ENCODE results near the gene ELFN2. TPM values are rescaled to one million over a fixed set of nuclear protein-coding genes. Genes with fewer than 3 reads are reported as not detected.

The ELFN2 gene
- total RNA-seq, 4 donors from 2014 or later = 0.10 to 0.59 (median 0.31) TPM

GRCh38 chr22:37454857-37455686, 27.8 kb upstream of the ELFN2 start:
- TF ChIP-seq POLR2A (IDR thresholded peaks at IDR 0.05) = no peak
- no peak for TF ChIP-seq POLR2AphosphoS5 (IDR thresholded peaks at IDR 0.05)
- TF ChIP-seq EP300 (IDR thresholded peaks at IDR 0.05) = no peak
- 51% methylated on average over 20 of the region's 21 CpGs for WGBS
- H3K27me3 ChIP-seq = peaks cover 58% of the 10 kb centered on the region

GRCh38 chr22:37453696-37454095, 26.4 kb upstream of the ELFN2 start:
- TF ChIP-seq EP300 (IDR thresholded peaks at IDR 0.05) = no peak
- no peak for TF ChIP-seq POLR2AphosphoS5 (IDR thresholded peaks at IDR 0.05)
- no peak for TF ChIP-seq POLR2A (IDR thresholded peaks at IDR 0.05)
- TF ChIP-seq CTCF (IDR thresholded peaks at IDR 0.05) = no peak
- 86% methylated on average over 4 of the region's 7 CpGs for WGBS
- Histone ChIP-seq H3K4me1 (peaks cover 1% of the 10 kb centered on the region), H3K27me3 (peaks cover 67% of the 10 kb centered on the region), H3K27ac (no peak overlapping the region), H3K9me3 (no peaks in the 10 kb centered on the region), H3K36me3 (no peaks in the 10 kb centered on the region), H3K4me3 (no peak overlapping the region)
- no peak for DNase-seq (ENCODE audit: low spot score in 2 of 2)

More at GRCh38 chr22:37454857-37455686, 27.8 kb upstream of the ELFN2 start:
- Histone ChIP-seq H3K9me3 (no peaks in the 10 kb centered on the region), H3K4me1 (no peaks in the 10 kb centered on the region), H3K4me3 (no peak overlapping the region), H3K36me3 (no peaks in the 10 kb centered on the region), H3K27ac (no peak overlapping the region)
- DNase-seq (ENCODE audit: low spot score in 2 of 2) = no peak

GRCh38 chr22:37451218-37451617, 23.9 kb upstream of the ELFN2 start:
- no peak for TF ChIP-seq POLR2A (IDR thresholded peaks at IDR 0.05)
- no peak for TF ChIP-seq POLR2AphosphoS5 (IDR thresholded peaks at IDR 0.05)
- no peak for TF ChIP-seq CTCF (IDR thresholded peaks at IDR 0.05)
- no peak for TF ChIP-seq EP300 (IDR thresholded peaks at IDR 0.05)
- Histone ChIP-seq H3K36me3 (no peaks in the 10 kb centered on the region), H3K9me3 (no peaks in the 10 kb centered on the region), H3K4me3 (no peak overlapping the region), H3K27me3 (peaks cover 73% of the 10 kb centered on the region), H3K4me1 (peaks cover 5% of the 10 kb centered on the region), H3K27ac (no peak overlapping the region)
- WGBS = 46% methylated on average over 1 of the region's 1 CpG
- DNase-seq (ENCODE audit: low spot score in 2 of 2) = no peak

- Histone ChIP-seq H3K4me3 (no peak overlapping the region), H3K36me3 (no peaks in the 10 kb centered on the region), H3K9me3 (no peaks in the 10 kb centered on the region), H3K27ac (no peak overlapping the region), H3K4me1 (peaks cover 5% of the 10 kb centered on the region), H3K27me3 (peaks cover 72% of the 10 kb centered on the region)
- 26% methylated on average over 11 of the region's 15 CpGs for WGBS
- TF ChIP-seq CTCF (IDR thresholded peaks at IDR 0.05) (no peak), EP300 (IDR thresholded peaks at IDR 0.05) (no peak), POLR2AphosphoS5 (IDR thresholded peaks at IDR 0.05) (no peak), POLR2A (IDR thresholded peaks at IDR 0.05) (no peak)
- no peak for DNase-seq (ENCODE audit: low spot score in 2 of 2)
Measured at GRCh38 chr22:37449331-37450001, 22.2 kb upstream of the ELFN2 start.

- TF ChIP-seq EP300 (IDR thresholded peaks at IDR 0.05) = no peak
- TF ChIP-seq POLR2AphosphoS5 (IDR thresholded peaks at IDR 0.05) = no peak
- TF ChIP-seq POLR2A (IDR thresholded peaks at IDR 0.05) = no peak
- no peak for TF ChIP-seq CTCF (IDR thresholded peaks at IDR 0.05)
- Histone ChIP-seq H3K4me3 (no peak overlapping the region), H3K9me3 (no peaks in the 10 kb centered on the region), H3K4me1 (peaks cover 5% of the 10 kb centered on the region), H3K36me3 (no peaks in the 10 kb centered on the region), H3K27ac (no peak overlapping the region), H3K27me3 (peaks cover 70% of the 10 kb centered on the region)
- WGBS = 46% methylated on average over 11 of the region's 18 CpGs
- DNase-seq (ENCODE audit: low spot score in 2 of 2) = no peak
Measured at GRCh38 chr22:37448516-37449127, 21.3 kb upstream of the ELFN2 start.
